ENCODE results near the gene SMPD4.
"Not testable (repeated sequence)": the region's sequence is repeated elsewhere in the genome, so short reads cannot be mapped to it uniquely, and the experiment has no call there.

DNA sequence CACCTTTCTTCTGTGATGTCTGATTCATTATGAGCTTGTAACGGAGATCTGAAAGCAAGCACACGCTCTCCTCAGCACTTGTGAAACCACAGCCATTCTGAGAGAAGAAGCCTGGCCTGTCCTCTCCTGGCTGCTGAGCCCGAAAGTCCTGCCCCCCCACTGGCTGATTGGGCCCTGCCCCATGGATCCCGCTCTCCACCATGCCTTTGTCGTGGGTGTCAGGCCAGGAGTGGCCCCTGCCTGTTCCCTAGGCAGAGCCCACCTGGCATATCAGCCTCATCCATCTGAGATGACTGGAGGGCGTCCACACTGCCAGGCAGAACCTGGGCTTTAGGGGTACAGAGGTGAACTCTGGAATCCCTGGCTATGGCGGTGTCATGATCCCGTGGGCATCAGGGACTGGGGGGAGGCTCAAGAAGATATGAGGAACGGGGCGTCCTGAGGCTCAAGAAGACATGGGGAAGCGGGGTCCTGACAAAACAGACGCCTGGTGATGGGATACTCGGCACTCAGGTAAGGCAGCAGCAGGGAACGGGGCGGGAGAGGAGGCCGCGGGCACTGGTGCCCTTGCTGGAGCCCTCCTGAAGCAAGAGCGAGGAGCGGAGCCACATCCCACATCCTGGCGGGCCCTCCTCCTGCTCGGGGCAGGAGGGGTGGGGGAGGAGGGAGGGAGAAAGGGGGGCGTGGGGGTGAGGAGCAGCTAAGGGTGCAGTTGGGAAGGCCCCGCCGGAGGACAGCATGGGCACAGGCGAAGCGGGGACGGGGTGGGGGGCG is 37.9 kb downstream of the SMPD4 start:
- TF ChIP-seq, protein P1, sequence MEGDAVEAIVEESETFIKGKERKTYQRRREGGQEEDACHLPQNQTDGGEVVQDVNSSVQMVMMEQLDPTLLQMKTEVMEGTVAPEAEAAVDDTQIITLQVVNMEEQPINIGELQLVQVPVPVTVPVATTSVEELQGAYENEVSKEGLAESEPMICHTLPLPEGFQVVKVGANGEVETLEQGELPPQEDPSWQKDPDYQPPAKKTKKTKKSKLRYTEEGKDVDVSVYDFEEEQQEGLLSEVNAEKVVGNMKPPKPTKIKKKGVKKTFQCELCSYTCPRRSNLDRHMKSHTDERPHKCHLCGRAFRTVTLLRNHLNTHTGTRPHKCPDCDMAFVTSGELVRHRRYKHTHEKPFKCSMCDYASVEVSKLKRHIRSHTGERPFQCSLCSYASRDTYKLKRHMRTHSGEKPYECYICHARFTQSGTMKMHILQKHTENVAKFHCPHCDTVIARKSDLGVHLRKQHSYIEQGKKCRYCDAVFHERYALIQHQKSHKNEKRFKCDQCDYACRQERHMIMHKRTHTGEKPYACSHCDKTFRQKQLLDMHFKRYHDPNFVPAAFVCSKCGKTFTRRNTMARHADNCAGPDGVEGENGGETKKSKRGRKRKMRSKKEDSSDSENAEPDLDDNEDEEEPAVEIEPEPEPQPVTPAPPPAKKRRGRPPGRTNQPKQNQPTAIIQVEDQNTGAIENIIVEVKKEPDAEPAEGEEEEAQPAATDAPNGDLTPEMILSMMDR (IDR thresholded peaks at IDR 0.05) = not testable (repeated sequence)
- TF ChIP-seq POLR2AphosphoS5, EP300, POLR2A (IDR thresholded peaks at IDR 0.05): not testable (repeated sequence)

Measured in gastroesophageal sphincter (tissue), 3 donors.